Rectal smooth muscle tissue (tissue), 1 donor: ENCODE measurements around the gene ANKRD26.

Experiments used
- H3K27ac ChIP-seq: one replicate; pipeline ENCODE4 v1.7.0; 2013; ENCODE audit warnings: low read depth, low read length, inconsistent platforms
- H3K27me3 ChIP-seq: one replicate; pipeline ENCODE4 v1.7.0; 2013; ENCODE audit warnings: low read length; ENCODE audit not compliant: control insufficient read depth, insufficient read depth
- H3K36me3 ChIP-seq: one replicate; pipeline ENCODE4 v1.7.0; 2013; ENCODE audit warnings: low read length; ENCODE audit not compliant: control insufficient read depth, insufficient read depth
- H3K4me1 ChIP-seq: one replicate; pipeline ENCODE4 v1.7.0; 2013; ENCODE audit warnings: low read length; ENCODE audit not compliant: control insufficient read depth, insufficient read depth
- H3K4me3 ChIP-seq: one replicate; pipeline ENCODE4 v1.7.0; 2013; ENCODE audit warnings: low read length
- H3K9ac ChIP-seq: one replicate; pipeline ENCODE4 v1.7.0; 2013; ENCODE audit warnings: low read length

Gene ANKRD26

DNA sequence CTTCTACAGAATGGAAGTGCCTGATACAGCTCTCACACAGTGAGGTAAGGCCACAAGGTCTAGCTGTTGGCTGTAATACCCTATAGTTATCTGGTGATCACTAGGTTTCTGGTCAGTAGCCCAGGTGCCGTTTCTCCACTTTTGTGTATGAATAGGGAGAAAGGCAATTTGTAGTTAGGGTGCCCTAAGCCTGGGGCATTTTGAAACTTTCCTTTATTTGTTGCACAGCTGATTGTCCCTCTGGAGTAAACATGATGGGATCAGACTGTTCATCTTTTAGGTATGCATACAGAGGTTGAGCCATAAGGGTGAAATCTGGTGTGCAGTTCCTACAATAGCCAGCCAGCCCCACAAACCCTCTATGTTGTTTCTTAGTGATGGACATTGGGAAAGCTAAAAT is 112.4 kb downstream of the ANKRD26 start:
- Histone ChIP-seq H3K4me1 (no peaks in the 10 kb centered on the region), H3K27ac (no peak overlapping the region), H3K36me3 (no peaks in the 10 kb centered on the region), H3K4me3 (no peak overlapping the region), H3K27me3 (no peaks in the 10 kb centered on the region), H3K9ac (no peak overlapping the region)

DNA sequence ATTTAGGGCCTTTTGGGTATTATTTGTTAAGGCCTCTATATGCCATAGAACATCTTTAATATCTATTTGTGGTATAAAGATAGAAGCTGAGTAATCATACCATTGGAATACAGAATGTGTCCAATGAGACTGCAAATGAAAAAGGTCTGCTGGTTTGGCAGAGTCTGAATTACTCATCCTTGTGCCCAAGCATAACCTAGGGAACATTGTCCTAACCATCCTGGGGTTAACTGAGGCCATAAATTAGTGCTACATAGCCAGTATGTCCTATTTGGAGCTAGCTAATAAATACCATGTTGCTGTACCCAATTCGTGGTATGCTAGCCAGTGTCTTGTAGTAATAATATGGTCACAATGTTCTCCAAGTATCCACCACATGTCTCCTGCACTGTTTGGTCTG is 117.1 kb downstream of the ANKRD26 start:
- peaks cover 2% of the 10 kb centered on the region for H3K36me3 ChIP-seq
- no peak overlapping the region for H3K9ac ChIP-seq
- no peaks in the 10 kb centered on the region for H3K4me1 ChIP-seq
- H3K27me3 ChIP-seq, result no peaks in the 10 kb centered on the region
- no peak overlapping the region for H3K27ac ChIP-seq
- no peak overlapping the region for H3K4me3 ChIP-seq

DNA sequence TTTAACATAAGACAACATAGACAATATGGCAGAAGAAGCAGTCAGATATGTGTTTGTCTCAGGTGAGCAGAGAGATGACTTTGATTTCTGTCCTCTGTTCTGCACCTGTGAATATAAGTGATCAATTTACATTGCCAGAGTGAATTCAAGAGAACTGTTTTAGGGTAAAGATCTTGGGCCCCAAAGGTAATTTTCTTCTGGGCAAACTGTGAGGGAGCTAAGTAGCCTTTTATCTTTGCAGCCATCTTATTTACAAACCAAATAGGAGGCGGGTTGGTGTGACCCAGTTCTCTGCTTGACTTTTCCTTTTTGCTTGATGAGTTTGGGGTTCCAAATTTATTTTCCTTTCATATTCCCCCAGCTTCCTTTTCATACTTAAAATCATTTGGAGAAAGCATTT is 118.2 kb downstream of the ANKRD26 start:
- Histone ChIP-seq H3K36me3 (peaks cover 2% of the 10 kb centered on the region), H3K4me1 (no peaks in the 10 kb centered on the region), H3K9ac (no peak overlapping the region), H3K27ac (no peak overlapping the region), H3K27me3 (no peaks in the 10 kb centered on the region), H3K4me3 (no peak overlapping the region)

DNA sequence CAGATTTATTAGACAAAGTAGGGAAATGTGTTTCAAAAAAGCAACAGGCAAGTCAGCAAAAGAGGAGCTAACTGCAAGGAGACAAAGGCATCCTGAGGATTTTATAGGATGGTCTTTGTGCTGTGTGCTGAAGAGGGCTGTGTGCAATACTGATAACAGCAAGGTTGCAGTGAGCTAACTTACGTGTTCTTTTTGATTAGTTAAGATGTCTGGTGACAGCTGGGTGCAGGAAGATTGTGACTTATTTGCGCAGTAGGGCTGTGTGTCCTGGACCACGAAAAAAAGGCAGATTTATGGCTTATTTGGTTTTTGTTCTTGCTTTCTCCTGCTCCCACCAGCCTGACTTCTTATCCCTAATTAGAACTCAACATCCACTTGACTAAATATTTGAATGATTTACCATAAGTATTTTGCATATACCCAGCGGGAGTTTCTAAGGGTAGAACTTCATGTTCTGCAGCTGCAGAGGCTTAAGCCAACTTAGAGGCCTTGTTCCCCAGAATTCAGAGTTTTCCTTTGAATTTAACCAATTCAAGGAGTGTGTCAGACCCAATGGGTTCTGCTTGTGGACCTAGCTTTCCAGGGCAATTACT is 119.0 kb downstream of the ANKRD26 start:
- Histone ChIP-seq H3K27ac (no peak overlapping the region), H3K4me1 (no peaks in the 10 kb centered on the region), H3K27me3 (no peaks in the 10 kb centered on the region), H3K36me3 (peaks cover 2% of the 10 kb centered on the region), H3K9ac (no peak overlapping the region), H3K4me3 (no peak overlapping the region)

DNA sequence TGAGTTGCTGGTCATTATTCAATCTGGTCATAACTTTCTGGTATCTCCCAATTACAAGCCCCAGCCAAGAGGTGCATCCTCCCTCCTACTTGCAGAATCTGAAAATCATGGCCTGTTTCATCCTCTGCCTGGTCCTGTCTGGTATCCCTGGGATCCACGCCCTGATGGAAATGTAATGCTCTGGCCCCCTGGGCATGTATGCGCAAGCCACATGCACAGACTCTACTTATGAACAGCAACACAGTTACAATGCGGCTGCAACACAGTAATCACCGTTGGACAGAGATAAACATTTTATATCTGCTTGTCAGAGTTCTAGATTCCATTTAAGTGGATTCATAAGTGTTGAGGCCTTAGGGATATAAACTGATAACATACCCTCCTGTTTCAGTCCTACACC is 121.8 kb downstream of the ANKRD26 start:
- Histone ChIP-seq H3K27me3 (no peaks in the 10 kb centered on the region), H3K36me3 (peaks cover 2% of the 10 kb centered on the region), H3K27ac (no peak overlapping the region), H3K4me3 (no peak overlapping the region), H3K9ac (no peak overlapping the region), H3K4me1 (no peaks in the 10 kb centered on the region)

DNA sequence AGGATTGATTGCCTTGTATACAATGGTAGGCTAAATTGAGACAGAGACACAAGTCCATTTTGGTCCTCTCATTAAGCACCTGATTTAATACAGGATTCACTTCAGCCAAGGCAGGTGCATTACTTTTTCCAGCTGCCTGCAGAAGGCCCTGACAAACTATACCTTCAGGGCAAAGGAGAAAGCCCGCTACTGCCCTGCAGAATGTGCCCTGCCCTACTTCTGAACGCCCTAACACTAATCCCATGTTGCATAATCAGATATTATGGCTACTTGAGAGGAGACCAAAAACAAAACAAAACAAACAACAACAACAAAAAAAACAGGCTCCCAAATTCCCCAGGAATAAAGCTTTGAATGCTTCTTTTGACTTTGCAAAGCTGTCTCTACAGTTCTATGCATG is 122.7 kb downstream of the ANKRD26 start:
- no peak overlapping the region for H3K4me3 ChIP-seq
- no peak overlapping the region for H3K27ac ChIP-seq
- no peaks in the 10 kb centered on the region for H3K4me1 ChIP-seq
- no peaks in the 10 kb centered on the region for H3K27me3 ChIP-seq
- peaks cover 2% of the 10 kb centered on the region for H3K36me3 ChIP-seq
- H3K9ac ChIP-seq, result no peak overlapping the region

DNA sequence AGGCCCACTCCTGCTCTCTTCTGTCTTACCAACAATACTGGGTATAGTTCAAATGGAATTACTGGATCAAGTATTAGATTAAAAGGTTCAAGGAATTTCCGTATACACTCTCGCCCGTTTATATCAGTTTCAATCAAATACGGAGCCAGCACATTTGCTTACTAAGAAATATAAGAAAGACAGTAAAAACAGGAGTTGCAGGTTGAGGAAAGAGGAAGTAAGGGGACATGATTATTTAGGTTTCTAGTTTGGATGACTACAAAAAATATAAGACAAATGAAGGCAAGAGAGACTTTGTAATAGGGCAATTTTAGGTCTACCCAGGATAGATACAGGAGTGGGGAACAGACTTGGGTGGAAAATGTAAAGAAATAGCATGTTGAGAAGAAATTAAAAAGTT is 129.6 kb downstream of the ANKRD26 start:
- no peak overlapping the region for H3K4me3 ChIP-seq
- no peak overlapping the region for H3K9ac ChIP-seq
- no peak overlapping the region for H3K27ac ChIP-seq
- no peaks in the 10 kb centered on the region for H3K27me3 ChIP-seq
- no peaks in the 10 kb centered on the region for H3K36me3 ChIP-seq
- H3K4me1 ChIP-seq, result no peaks in the 10 kb centered on the region

DNA sequence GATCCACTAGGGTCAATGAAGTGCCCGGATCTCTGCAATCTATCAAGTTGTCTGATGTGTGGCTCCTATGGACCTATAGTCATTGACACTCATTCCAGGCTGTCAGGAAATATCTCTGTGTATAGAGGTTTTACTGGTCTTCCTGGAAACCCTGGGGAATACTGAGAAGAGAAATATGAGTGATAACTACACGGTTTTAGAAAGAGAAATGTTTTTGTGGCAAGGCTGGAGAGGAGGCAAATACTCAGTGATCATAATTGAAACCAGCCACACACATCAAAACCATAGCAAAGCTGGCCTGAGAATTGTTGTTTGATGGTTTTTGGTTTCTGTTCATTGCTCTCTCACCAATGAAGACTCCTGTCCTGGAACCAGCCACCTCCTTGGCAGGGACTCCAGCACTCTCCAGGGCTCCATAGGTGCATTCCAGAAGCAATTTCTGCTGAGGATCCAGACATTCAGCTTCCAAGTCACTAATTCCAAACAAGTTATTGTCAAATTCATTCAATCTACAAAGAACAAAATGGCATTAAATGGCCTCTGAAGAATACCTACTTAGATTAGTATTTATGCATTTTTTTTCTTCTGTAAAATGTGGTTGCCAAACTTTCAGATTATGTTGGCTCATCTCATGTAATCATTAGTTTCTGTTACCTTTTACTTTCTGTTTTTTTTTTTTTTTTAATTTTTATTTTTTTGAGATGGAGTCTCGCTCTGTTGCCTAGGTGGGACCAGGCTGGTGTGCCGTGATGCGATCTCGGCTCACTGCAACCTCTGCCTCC is 131.0 kb downstream of the ANKRD26 start:
- Histone ChIP-seq H3K4me3 (no peak overlapping the region), H3K27ac (no peak overlapping the region), H3K27me3 (no peaks in the 10 kb centered on the region), H3K36me3 (no peaks in the 10 kb centered on the region), H3K4me1 (no peaks in the 10 kb centered on the region), H3K9ac (no peak overlapping the region)

DNA sequence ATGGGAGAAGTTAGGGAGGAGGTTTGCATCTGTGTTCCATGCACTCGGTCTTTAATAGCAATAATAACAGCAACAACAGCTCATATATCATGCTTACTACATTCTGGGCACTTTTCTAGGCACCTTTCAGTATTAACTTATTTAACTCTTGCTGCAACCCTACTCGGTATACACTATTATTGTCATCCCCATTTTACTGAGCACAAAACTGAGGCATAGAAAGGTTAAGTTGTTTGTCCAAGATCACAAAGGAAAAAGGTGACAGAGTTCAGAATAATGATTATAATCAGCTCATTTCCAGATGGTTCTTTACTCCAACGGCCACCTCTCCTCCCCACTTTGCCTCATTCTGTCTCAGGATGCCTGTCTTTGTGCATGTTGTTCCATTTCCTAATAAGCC is 137.5 kb downstream of the ANKRD26 start:
- H3K27me3 ChIP-seq, result no peaks in the 10 kb centered on the region
- no peak overlapping the region for H3K9ac ChIP-seq
- no peaks in the 10 kb centered on the region for H3K4me1 ChIP-seq
- H3K27ac ChIP-seq, result no peak overlapping the region
- H3K36me3 ChIP-seq, result no peaks in the 10 kb centered on the region
- no peak overlapping the region for H3K4me3 ChIP-seq

DNA sequence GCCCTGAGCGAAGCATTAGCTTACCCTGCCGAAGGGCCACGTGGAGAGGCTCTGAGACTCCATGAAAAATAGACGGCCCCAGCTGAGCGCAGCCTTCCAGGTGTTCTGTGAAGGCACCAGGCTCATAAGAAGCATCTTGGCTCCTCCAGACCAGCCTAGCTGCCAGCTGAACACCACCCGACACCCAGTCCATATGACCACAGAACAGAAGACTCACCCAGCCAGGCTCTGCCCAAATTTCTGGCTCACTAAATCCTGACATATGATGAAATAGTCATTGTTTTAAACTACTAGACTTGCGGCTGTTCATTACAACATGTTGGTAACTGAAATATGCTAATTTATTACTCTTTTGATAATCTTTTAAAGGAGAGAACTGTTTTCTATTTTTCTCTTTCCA is 140.0 kb downstream of the ANKRD26 start:
- Histone ChIP-seq H3K4me1 (no peaks in the 10 kb centered on the region), H3K4me3 (no peak overlapping the region), H3K27me3 (no peaks in the 10 kb centered on the region), H3K9ac (no peak overlapping the region), H3K27ac (no peak overlapping the region), H3K36me3 (no peaks in the 10 kb centered on the region)

DNA sequence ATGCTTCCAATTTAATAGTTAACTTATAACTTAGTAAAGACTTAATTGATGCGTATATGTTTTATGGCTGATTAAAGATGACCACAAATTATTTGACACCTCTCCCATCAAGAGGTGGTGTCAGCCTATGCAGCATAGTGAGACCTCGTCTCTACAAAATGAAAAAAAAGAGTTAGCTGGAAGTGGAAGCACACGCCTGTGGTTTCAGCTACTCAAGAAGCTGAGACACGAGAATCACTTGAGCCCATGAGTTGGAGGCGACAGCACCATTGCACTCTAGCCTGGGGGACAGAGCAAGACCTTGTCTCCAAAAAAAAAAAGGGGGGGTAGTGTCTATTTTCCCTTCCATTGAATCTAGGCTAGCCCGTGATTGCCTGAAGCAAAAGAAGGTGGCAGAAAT is 140.5 kb downstream of the ANKRD26 start:
- Histone ChIP-seq H3K9ac (no peak overlapping the region), H3K27me3 (no peaks in the 10 kb centered on the region), H3K36me3 (no peaks in the 10 kb centered on the region), H3K27ac (no peak overlapping the region), H3K4me3 (no peak overlapping the region), H3K4me1 (no peaks in the 10 kb centered on the region)
